ENCODE data around the gene PRR14.

The PRR14 gene

DNA sequence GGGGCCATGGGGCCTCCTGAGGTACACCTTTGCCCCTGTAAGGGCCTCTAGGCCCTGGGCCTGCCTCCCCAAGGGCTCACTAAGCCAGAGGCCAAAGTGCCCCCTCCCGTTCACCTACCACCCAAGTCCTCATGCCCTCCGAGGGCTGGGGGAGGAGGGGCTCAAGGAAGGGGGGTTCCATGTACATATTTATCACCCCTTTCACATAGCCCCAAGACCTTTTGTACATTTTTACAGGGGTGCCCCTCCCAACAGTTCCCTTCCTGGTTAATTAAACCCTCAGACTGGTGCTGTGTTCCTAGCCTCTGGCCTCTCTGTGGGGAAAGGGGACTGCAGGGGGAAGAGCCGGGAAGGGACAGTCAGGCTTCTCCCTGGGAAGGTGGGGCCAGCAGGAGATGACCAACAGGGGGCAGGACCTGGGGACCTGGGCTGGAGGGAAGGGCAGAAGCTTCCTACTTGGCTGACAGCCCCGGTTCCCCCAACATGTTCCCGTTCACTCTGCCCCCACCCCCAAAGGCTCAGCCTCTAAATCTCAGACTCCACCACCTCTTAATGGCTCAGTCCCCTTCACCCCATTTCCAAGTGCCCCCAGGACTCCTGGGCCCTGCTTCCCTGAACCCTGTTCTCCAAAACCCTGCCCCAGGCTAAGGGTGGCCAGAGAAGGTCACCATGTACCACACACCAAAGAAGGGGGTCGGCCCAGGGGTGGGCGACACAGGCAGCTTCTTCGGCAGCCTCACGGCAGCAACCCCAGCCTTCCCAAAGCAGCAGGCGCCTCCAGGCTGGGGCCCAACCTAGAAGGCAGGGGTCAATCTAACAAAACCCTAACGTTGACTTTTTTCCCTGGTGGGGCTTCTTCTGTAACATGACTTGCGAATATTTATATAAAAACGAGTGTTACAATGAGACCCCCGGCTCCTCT, 19.4 kb downstream of the PRR14 start:
- H3K4me3 ChIP-seq (replicated peaks in 1 of 2; ENCODE audit: low read depth in 2 of 2, low read length in 2 of 2), result no peak overlapping the region
- TF ChIP-seq CTCF (IDR thresholded peaks at IDR 0.05; ENCODE audit: low read depth, low read length), result no peak

DNA sequence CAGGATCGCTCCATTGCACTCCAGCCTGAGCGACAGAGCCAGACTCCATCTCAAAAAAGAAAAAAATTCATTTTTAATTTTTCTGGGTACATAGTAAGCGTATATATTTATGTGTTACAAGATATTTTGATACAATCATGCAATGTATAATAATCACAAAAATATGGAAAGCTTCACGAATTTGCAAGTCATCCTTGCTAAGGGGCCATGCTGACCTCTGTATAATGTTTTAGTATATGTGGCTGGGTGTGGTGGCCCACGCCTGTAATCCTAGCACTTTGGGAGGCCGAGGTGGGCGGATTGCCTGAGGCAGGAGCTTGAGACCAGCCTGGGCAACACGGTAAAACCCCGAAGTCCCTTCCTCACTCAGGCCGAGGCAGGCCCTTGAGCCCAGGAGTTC, 24.4 kb downstream of the PRR14 start:
- no peak for TF ChIP-seq CTCF (IDR thresholded peaks at IDR 0.05; ENCODE audit: low read depth, low read length)
- H3K4me3 ChIP-seq (replicated peaks in 1 of 2; ENCODE audit: low read depth in 2 of 2, low read length in 2 of 2), result no peak overlapping the region
- DNase-seq (ENCODE audit: low read depth in 2 of 2), result no peak

More for the DNA sequence above, 19.4 kb downstream of the PRR14 start:
- DNase-seq (ENCODE audit: low read depth in 2 of 2), result no peak

GRCh38 chr16:30677931-30678585, 27.3 kb downstream of the PRR14 start:
- DNase-seq (ENCODE audit: low read depth in 2 of 2), result no peak
- H3K4me3 ChIP-seq (replicated peaks in 1 of 2; ENCODE audit: low read depth in 2 of 2, low read length in 2 of 2), result no peak overlapping the region
- TF ChIP-seq CTCF (IDR thresholded peaks at IDR 0.05; ENCODE audit: low read depth, low read length), result no peak

DNA sequence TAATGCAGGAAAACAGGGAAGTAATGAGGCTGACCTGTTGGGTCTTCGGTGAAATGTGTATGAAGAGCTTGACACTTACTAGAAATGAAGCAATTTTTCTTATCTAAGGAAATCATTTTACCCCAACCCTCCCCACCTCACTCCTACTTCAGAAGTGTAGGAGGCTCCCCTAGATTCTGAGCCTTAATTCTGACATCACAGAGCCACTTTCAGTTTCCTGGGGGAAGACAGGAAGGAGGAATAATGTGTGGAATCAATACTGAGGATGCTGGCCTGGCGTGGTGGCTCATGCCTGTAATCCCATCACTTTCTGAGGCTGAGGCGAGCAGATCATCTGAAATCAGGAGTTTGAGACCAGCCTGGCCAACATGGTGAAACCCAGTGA, 27.8 kb downstream of the PRR14 start:
- DNase-seq (ENCODE audit: low read depth in 2 of 2), result no peak
- TF ChIP-seq CTCF (IDR thresholded peaks at IDR 0.05; ENCODE audit: low read depth, low read length), result no peak
- H3K4me3 ChIP-seq (replicated peaks in 1 of 2; ENCODE audit: low read depth in 2 of 2, low read length in 2 of 2), result no peak overlapping the region

- TF ChIP-seq CTCF (IDR thresholded peaks at IDR 0.05; ENCODE audit: low read depth, low read length), result no peak
- no peak for DNase-seq (ENCODE audit: low read depth in 2 of 2)
- H3K4me3 ChIP-seq (replicated peaks in 1 of 2; ENCODE audit: low read depth in 2 of 2, low read length in 2 of 2), result no peak overlapping the region
These were observed 29.6 kb downstream of the PRR14 start for GRCh38 chr16:30680326-30680725.

GRCh38 chr16:30688701-30689100, 37.9 kb downstream of the PRR14 start:
- no peak overlapping the region for H3K4me3 ChIP-seq (replicated peaks in 1 of 2; ENCODE audit: low read depth in 2 of 2, low read length in 2 of 2)
- DNase-seq (ENCODE audit: low read depth in 2 of 2), result no peak
- no peak for TF ChIP-seq CTCF (IDR thresholded peaks at IDR 0.05; ENCODE audit: low read depth, low read length)

Measured in cardiac fibroblast (primary cell).